Subcutaneous abdominal adipose tissue (tissue), 5 donors: ENCODE measurements around the gene CTSC.

Source experiments
- H3K27ac ChIP-seq: one replicate; pipeline ENCODE4 v1.7.0; 2013; ENCODE audit warnings: low read depth, mild to moderate bottlenecking, inconsistent platforms, low read length, moderate library complexity
- H3K27me3 ChIP-seq, 5 donors: one replicate each; pipeline ENCODE4 v1.7.0; 2013; ENCODE audit warnings: low read length in 5 of 5, inconsistent platforms in 1 of 5; ENCODE audit not compliant: control insufficient read depth in 5 of 5, insufficient read depth in 4 of 5
- H3K36me3 ChIP-seq, 5 donors: one replicate each; pipeline ENCODE4 v1.7.0; 2013; ENCODE audit warnings: low read length in 5 of 5; ENCODE audit not compliant: control insufficient read depth in 5 of 5, insufficient read depth in 5 of 5
- H3K4me1 ChIP-seq, 5 donors: one replicate each; pipeline ENCODE4 v1.7.0; 2013; ENCODE audit warnings: low read length in 5 of 5, mild to moderate bottlenecking in 3 of 5, moderate library complexity in 1 of 5; ENCODE audit not compliant: control insufficient read depth in 5 of 5, insufficient read depth in 5 of 5
- H3K4me3 ChIP-seq, 5 donors: one replicate each; pipeline ENCODE4 v1.7.0; 2013; ENCODE audit warnings: low read length in 5 of 5, low read depth in 1 of 5
- H3K9ac ChIP-seq, 5 donors: one replicate each; pipeline ENCODE4 v1.7.0; 2013; ENCODE audit warnings: low read length in 5 of 5, mild to moderate bottlenecking in 4 of 5, moderate library complexity in 3 of 5
- H3K9me3 ChIP-seq, 5 donors: one replicate each; pipeline ENCODE4 v1.7.0; 2013; ENCODE audit warnings: low read length in 5 of 5; ENCODE audit not compliant: control insufficient read depth in 5 of 5
- donor health status: healthy.
- donor health status: healthy.
- donor health status: healthy.
- donor health status: healthy.
- donor health status: healthy.

The CTSC gene

GRCh38 chr11:88353835-88354496 is 16.4 kb upstream of the CTSC start:
- Histone ChIP-seq H3K9me3 (no peaks in the 10 kb centered on the region), H3K36me3 (no peaks in the 10 kb centered on the region), H3K4me3 (no peak overlapping the region), H3K9ac (no peak overlapping the region), H3K4me1 (peaks cover 0 to 22% (median 8%) of the 10 kb centered on the region in 5 donors), H3K27me3 (no peaks in the 10 kb centered on the region), H3K27ac (no peak overlapping the region)

GRCh38 chr11:88353386-88353785 is 15.8 kb upstream of the CTSC start:
- H3K9ac ChIP-seq = no peak overlapping the region
- no peaks in the 10 kb centered on the region for H3K36me3 ChIP-seq
- H3K27ac ChIP-seq = no peak overlapping the region
- H3K27me3 ChIP-seq = no peaks in the 10 kb centered on the region
- H3K4me1 ChIP-seq = peaks cover 0 to 26% (median 10%) of the 10 kb centered on the region in 5 donors
- H3K9me3 ChIP-seq = no peaks in the 10 kb centered on the region
- no peak overlapping the region for H3K4me3 ChIP-seq

DNA sequence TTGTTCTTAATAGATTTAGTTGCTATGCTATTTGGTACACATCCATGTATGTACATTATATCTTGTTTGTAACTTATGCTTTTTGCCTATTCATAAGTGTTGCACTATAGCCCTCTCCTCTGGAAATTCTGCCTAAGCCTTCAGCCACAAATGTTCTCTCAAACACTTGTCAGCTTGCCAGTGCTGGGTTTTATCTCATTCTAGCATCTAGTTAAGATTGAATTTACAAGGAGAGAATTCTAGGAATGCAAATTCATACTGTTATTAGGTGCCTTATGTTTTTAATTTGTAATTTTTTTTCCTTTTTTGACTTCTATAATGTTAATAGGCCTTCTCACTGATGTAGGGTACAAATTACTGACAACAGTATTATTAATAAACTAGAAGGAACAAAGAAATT is 14.6 kb upstream of the CTSC start:
- H3K4me1 ChIP-seq = peaks cover 0 to 15% (median 4%) of the 10 kb centered on the region in 5 donors
- no peaks in the 10 kb centered on the region for H3K36me3 ChIP-seq
- H3K27me3 ChIP-seq = no peaks in the 10 kb centered on the region
- no peak overlapping the region for H3K4me3 ChIP-seq
- H3K27ac ChIP-seq = no peak overlapping the region
- no peaks in the 10 kb centered on the region for H3K9me3 ChIP-seq
- H3K9ac ChIP-seq = no peak overlapping the region

DNA sequence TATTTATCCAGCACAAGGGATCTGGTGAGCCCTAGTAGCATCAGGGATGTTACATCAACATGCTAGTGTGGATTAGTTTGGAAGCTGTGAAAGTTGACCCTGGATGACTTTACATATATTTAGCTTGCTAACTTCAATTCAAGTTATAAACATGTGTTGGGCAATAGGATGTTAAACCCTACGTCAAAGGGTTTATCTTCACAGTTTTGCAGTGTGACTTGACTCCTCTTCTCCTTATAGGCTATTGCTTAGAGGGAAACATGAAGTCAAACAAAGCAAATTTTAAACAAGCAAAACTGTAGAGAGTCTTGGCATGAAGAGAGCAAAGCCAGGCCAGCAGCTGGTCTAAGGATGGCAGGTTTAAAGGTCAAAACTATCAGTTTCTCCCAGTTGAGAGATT is 11.3 kb upstream of the CTSC start:
- no peak overlapping the region for H3K4me3 ChIP-seq
- no peaks in the 10 kb centered on the region for H3K36me3 ChIP-seq
- H3K27me3 ChIP-seq = no peaks in the 10 kb centered on the region
- H3K27ac ChIP-seq = no peak overlapping the region
- no peaks in the 10 kb centered on the region for H3K9me3 ChIP-seq
- H3K4me1 ChIP-seq = peaks cover 0 to 17% (median 2%) of the 10 kb centered on the region in 5 donors
- H3K9ac ChIP-seq = no peak overlapping the region

DNA sequence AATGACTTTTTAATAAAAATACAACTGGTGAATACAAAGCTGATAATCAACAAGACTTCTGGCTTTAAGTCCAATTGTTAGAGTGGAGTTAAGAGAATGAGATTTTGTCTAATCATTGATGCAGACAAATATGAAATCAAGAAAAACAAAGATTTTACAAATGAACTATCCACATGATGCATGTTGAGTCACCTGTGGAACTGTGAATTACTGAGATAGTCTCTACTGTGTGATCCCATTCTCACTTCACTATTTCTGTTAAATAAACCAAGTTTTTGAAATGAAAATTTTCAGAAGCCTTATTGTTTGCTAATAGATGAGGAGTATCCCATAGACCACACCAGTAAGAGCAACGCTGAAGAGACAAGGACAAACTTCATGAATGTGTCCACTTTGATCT is 8.4 kb upstream of the CTSC start:
- no peak overlapping the region for H3K9ac ChIP-seq
- peaks cover 0 to 20% (median 2%) of the 10 kb centered on the region in 5 donors for H3K4me1 ChIP-seq
- no peak overlapping the region for H3K4me3 ChIP-seq
- no peaks in the 10 kb centered on the region for H3K36me3 ChIP-seq
- no peak overlapping the region for H3K27ac ChIP-seq
- H3K9me3 ChIP-seq = no peaks in the 10 kb centered on the region
- no peaks in the 10 kb centered on the region for H3K27me3 ChIP-seq

- no peak overlapping the region for H3K4me3 ChIP-seq
- no peaks in the 10 kb centered on the region for H3K36me3 ChIP-seq
- no peak overlapping the region for H3K27ac ChIP-seq
- H3K4me1 ChIP-seq = peaks cover 0 to 20% (median 2%) of the 10 kb centered on the region in 5 donors
- H3K27me3 ChIP-seq = no peaks in the 10 kb centered on the region
- no peaks in the 10 kb centered on the region for H3K9me3 ChIP-seq
- no peak overlapping the region for H3K9ac ChIP-seq
Measured at GRCh38 chr11:88345408-88345807, 7.9 kb upstream of the CTSC start.

GRCh38 chr11:88344869-88345268 is 7.3 kb upstream of the CTSC start:
- no peaks in the 10 kb centered on the region for H3K9me3 ChIP-seq
- no peaks in the 10 kb centered on the region for H3K27me3 ChIP-seq
- H3K4me1 ChIP-seq = peaks cover 0 to 20% (median 2%) of the 10 kb centered on the region in 5 donors
- H3K9ac ChIP-seq = no peak overlapping the region
- no peaks in the 10 kb centered on the region for H3K36me3 ChIP-seq
- no peak overlapping the region for H3K4me3 ChIP-seq
- no peak overlapping the region for H3K27ac ChIP-seq

GRCh38 chr11:88341522-88342251 is 4.2 kb upstream of the CTSC start:
- H3K4me3 ChIP-seq = no peak overlapping the region
- H3K27me3 ChIP-seq = no peaks in the 10 kb centered on the region
- H3K36me3 ChIP-seq = no peaks in the 10 kb centered on the region
- no peaks in the 10 kb centered on the region for H3K9me3 ChIP-seq
- H3K9ac ChIP-seq = no peak overlapping the region
- peaks cover 2 to 26% (median 17%) of the 10 kb centered on the region in 5 donors for H3K4me1 ChIP-seq
- H3K27ac ChIP-seq = no peak overlapping the region

GRCh38 chr11:88340366-88340935 is 2.9 kb upstream of the CTSC start:
- no peaks in the 10 kb centered on the region for H3K9me3 ChIP-seq
- no peak overlapping the region for H3K9ac ChIP-seq
- H3K27me3 ChIP-seq = no peaks in the 10 kb centered on the region
- H3K27ac ChIP-seq = no peak overlapping the region
- H3K4me3 ChIP-seq = no peak overlapping the region
- no peaks in the 10 kb centered on the region for H3K36me3 ChIP-seq
- peaks cover 2 to 32% (median 17%) of the 10 kb centered on the region in 5 donors for H3K4me1 ChIP-seq

- Histone ChIP-seq H3K4me1 (peaks cover 2 to 23% (median 16%) of the 10 kb centered on the region in 5 donors), H3K4me3 (peak overlapping the region; percentile 87 to 95 (median 92)), H3K36me3 (peaks cover 0 to 3% (median 0%) of the 10 kb centered on the region in 5 donors), H3K9me3 (no peaks in the 10 kb centered on the region), H3K27me3 (no peaks in the 10 kb centered on the region), H3K27ac (peak overlapping the region; percentile 83), H3K9ac (peak overlapping the region; percentile 73 to 90 (median 82))
Measured at GRCh38 chr11:88337987-88338668, 592 bp upstream of the CTSC start.
